Activated CD8-positive, alpha-beta memory T cell treated with anti-CD3 and anti-CD28 coated beads for 36 hours (primary cell): Measurements from ENCODE around the gene GAL3ST1. TPM values are rescaled to one million over a fixed set of nuclear protein-coding genes. Genes with fewer than 3 reads are reported as not detected.
"Not testable (repeated sequence)": the region's sequence is repeated elsewhere in the genome, so short reads cannot be mapped to it uniquely, and the experiment has no call there.

Source experiments
- CTCF ChIA-PET: fragments of 350-600 bp; sonication (Branson Sonifier 250); formaldehyde crosslinking; loops from one replicate; lab custom pipeline; 2021; ENCODE audit warnings: antibody characterized with exemption; lab: Charles Lee
- POLR2A ChIA-PET: fragments of 350-600 bp; sonication (Branson Sonifier 250); formaldehyde crosslinking; loops from one replicate; lab custom pipeline; 2021; ENCODE audit warnings: antibody characterized with exemption; lab: Charles Lee
- total RNA-seq, 2 experiments: library from RNA; stranded (reverse); gene quantifications; one replicate each; pipeline ENCODE4 v1.2.3, GENCODE V29; 2021

The GAL3ST1 gene
- total RNA-seq, 2 experiments from 2014 or later = not detected

GRCh38 chr22:30551813-30552212, 22.7 kb downstream of the GAL3ST1 start:
- POLR2A ChIA-PET, CTCF ChIA-PET: not testable (repeated sequence)

DNA sequence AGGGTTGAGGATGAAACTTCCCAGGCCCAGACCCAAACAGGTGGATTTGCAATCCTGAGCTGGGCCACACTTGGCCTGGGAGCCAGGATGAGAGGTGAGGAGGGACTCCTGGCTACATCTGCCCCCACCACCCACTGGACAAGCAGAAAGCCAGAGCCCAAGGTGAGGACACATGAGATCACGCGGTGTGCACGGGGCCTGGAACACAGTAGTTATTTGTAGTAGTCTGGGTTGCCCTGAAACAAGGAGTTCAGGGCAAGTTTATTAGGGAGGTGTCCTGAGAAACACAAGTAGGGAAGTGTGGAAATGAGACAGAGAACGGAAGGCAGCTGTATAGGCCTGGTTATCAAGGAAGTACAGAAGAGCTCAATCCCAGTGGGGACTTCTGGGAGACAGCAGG, 27.3 kb downstream of the GAL3ST1 start:
- CTCF ChIA-PET = no interaction called here
- POLR2A ChIA-PET = no interaction called here

- ChIA-PET POLR2A (no interaction called here), CTCF (no interaction called here)
These were observed 27.8 kb downstream of the GAL3ST1 start, which contains the start of gene SEC14L6 for GRCh38 chr22:30546616-30547015. Gene SEC14L6, minus strand, starts transcription at chr22:30546741. Its CDS starts 59 bp downstream, at chr22:30546682.

DNA sequence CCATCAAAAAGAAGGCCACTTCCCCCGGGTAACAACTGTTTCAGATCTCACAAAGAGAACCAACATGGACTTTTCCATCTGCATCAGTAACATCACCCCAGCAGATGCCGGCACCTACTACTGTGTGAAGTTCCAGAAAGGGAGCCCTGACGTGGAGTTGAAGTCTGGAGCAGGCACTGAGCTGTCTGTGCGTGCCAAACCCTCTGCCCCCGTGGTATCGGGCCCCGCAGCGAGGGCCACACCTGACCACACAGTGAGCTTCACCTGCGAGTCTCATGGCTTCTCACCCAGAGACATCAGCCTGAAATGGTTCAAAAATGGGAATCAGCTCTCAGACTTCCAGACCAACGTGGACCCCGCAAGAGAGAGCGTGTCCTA, 31.7 kb downstream of the GAL3ST1 start:
- ChIA-PET POLR2A (no interaction called here), CTCF (no interaction called here)

- CTCF ChIA-PET = no interaction called here
- POLR2A ChIA-PET = no interaction called here
These were observed 32.3 kb downstream of the GAL3ST1 start for GRCh38 chr22:30541961-30542810.

- CTCF ChIA-PET, POLR2A ChIA-PET: not testable (repeated sequence)
These were observed 33.0 kb downstream of the GAL3ST1 start for GRCh38 chr22:30541511-30541910.

DNA sequence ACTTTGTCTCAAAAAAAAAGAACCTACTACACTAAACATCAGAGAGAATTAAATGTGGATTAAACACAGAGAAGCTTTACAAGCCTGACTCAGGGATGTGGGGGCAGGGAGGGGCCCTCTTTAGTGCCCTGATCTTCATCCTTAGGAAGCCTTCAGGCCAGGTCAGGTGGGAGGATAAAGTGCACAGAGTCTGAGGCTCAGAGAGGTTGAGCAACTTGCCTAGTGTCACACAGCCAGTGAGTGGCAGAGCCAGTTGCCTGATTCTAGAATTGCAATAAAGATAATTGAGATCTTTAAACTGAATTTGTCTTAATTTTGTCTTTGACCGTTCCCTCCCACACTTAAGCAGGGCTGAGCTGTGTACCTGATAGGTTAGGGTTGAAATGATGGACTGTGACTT, 35.1 kb downstream of the GAL3ST1 start:
- CTCF ChIA-PET = interaction anchor here (0.9 kb wide), 1 partner anchor 54 kb away, joined by 3 read pairs; no protein-coding TSS in a partner anchor
- POLR2A ChIA-PET = no interaction called here

- CTCF ChIA-PET = interaction anchor here (0.6 kb wide), 1 partner anchor 320 kb away, joined by 3 read pairs; no protein-coding TSS in a partner anchor
- POLR2A ChIA-PET = no interaction called here
These were observed 36.2 kb downstream of the GAL3ST1 start for GRCh38 chr22:30538280-30538679.

GRCh38 chr22:30537083-30537731, 37.3 kb downstream of the GAL3ST1 start:
- CTCF ChIA-PET = no interaction called here
- POLR2A ChIA-PET = no interaction called here

DNA sequence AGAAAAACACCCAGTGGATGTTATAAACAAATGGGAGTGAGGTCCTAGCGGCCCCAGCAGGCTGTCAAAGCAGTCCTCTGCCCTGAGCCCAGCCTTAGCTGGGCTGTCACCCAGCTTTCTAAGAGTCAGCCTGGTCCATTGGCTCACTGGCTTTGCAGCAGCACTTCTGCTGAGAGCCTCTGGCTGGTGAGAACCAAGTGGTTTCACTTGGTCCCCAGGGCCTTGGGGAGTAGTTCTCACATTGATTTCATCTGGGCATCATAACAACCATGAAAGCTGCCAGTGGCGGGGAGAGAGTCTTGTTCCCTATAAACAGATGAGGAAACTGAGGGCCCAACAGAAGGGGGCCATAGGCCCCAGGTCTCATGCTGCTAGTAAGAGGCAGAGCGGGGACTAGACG, 39.3 kb downstream of the GAL3ST1 start:
- ChIA-PET CTCF (no interaction called here), POLR2A (no interaction called here)

GRCh38 chr22:30531651-30532608, 42.5 kb downstream of the GAL3ST1 start:
- POLR2A ChIA-PET = no interaction called here
- CTCF ChIA-PET = no interaction called here

GRCh38 chr22:30526656-30527055, 47.8 kb downstream of the GAL3ST1 start:
- ChIA-PET POLR2A (no interaction called here), CTCF (no interaction called here)

- CTCF ChIA-PET = no interaction called here
These were observed 50.6 kb downstream of the GAL3ST1 start for GRCh38 chr22:30523646-30524489.

GRCh38 chr22:30521368-30522156, 52.9 kb downstream of the GAL3ST1 start:
- POLR2A ChIA-PET = interaction anchor here (0.5 kb wide), 1 partner anchor 125 kb away, joined by 3 read pairs; the partner anchor contains the start of gene SEC14L2
- CTCF ChIA-PET = no interaction called here

More at GRCh38 chr22:30523646-30524489, 50.6 kb downstream of the GAL3ST1 start:
- POLR2A ChIA-PET = no interaction called here

DNA sequence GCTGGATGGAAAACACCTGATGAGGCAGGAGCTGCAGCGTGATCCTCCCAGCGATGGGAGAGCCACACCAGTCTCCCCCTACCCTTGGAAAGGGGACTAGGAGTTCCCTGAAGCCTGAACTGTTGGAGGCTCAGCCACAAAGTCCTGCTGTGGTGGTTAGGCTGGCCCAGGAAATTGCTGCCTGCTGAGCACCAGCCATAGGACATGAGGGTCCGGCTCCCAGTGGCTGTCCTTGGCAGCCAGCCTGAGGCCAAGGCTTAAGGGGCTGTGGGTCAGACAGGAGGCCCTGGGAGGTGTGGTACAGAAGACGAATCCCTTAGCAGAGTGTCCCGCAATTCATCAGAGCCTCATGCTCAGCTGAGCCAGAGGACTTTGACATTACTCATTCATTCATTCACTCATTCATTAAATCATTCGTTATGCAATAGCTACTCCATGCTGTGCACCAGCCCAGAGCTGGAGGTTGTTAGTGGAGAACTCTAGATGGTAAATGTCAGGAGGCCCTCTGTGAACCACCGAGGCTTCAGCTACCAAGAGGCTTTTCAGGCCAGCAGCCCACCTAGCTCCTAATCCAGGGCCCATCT, 54.5 kb downstream of the GAL3ST1 start:
- POLR2A ChIA-PET = no interaction called here
- CTCF ChIA-PET = no interaction called here

DNA sequence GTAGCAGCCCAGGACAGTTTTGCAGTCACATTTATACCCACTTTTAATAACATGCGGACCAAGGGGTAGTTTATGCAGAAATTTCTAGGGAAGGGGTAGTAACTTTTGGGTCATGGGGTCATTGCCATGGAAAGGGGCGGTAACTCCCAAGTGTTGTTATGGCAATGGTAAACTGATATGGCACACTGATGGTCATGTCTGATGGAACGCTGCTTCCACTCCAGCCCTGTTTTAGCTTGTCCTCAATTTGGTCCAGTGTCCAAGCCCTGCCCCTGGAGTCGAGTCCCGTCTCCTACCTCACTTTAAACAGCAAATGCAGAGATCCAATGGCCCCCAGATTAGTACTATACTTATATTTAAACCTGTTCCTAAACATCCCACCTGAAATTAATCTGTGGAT, 57.7 kb downstream of the GAL3ST1 start:
- ChIA-PET POLR2A (no interaction called here), CTCF (no interaction called here)

GRCh38 chr22:30516273-30516672, 58.2 kb downstream of the GAL3ST1 start:
- ChIA-PET POLR2A (no interaction called here), CTCF (no interaction called here)

DNA sequence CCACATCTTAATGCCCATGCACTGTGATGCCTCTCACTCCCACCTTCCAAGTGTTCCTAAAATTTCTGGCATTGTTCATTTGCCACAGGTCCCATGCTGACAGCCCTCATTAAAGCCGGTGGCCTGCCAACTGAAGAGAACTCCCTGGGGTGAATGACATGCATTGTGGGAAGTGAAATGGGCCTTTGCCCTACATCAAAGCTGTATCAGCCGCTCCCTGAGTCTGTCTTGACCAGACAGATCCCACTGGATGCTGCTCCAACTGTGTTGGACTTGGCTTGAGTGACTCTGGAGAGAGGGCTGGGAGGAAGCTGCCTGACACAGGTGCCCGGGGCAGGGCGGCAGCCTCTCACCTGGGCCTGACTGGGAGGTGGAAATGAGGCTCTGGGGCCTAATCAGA, 60.2 kb downstream of the GAL3ST1 start:
- POLR2A ChIA-PET = no interaction called here
- CTCF ChIA-PET = no interaction called here
